Activated CD8-positive, alpha-beta T cell treated with anti-CD3 and anti-CD28 coated beads for 36 hours (primary cell): ENCODE data around the gene NUDT1. TPM values are rescaled to one million over a fixed set of nuclear protein-coding genes. Genes with fewer than 3 reads are reported as not detected.

ENCODE experiments used
- ATAC-seq: fragments of 200-7000 bp; cut with Tn5 transposase; one replicate; pipeline ENCODE4 v1.10.0; 2021; ENCODE audit warnings: mild to moderate bottlenecking, moderate library complexity
- CTCF ChIA-PET: fragments of 350-600 bp; sonication (Branson Sonifier 250); formaldehyde crosslinking; loops from one replicate; lab custom pipeline; 2021; ENCODE audit warnings: antibody characterized with exemption; lab: Charles Lee
- POLR2A ChIA-PET: fragments of 350-600 bp; sonication (Branson Sonifier 250); formaldehyde crosslinking; loops from one replicate; lab custom pipeline; 2021; ENCODE audit warnings: antibody characterized with exemption; lab: Charles Lee
- DNase-seq: peaks from one replicate; pipeline ENCODE4 v3.0.0-alpha.2; 2020
- H3K27ac Mint-ChIP-seq: one replicate; pipeline ENCODE4 v1.8.0; 2021; ENCODE audit warnings: mild to moderate bottlenecking, mixed read lengths
- H3K27me3 Mint-ChIP-seq: one replicate; pipeline ENCODE4 v1.8.0; 2021; ENCODE audit warnings: mixed read lengths
- H3K36me3 Mint-ChIP-seq: one replicate; pipeline ENCODE4 v1.8.0; 2021; ENCODE audit warnings: low read depth, mixed read lengths
- H3K4me1 Mint-ChIP-seq: one replicate; pipeline ENCODE4 v1.8.0; 2021; ENCODE audit warnings: low read depth, mixed read lengths
- H3K4me3 Mint-ChIP-seq: one replicate; pipeline ENCODE4 v1.8.0; 2021; ENCODE audit warnings: mild to moderate bottlenecking, moderate library complexity, mixed read lengths
- H3K9me3 Mint-ChIP-seq: one replicate; pipeline ENCODE4 v1.8.0; 2021; ENCODE audit warnings: mixed read lengths
- intact Hi-C: fragments of 100-400 bp; cut with micrococcal nuclease; formaldehyde crosslinking; loops from one replicate; pipeline ENCODE4 v1.10.0; 2022
- total RNA-seq, 2 experiments: library from RNA; stranded (reverse); gene quantifications; one replicate each; pipeline ENCODE4 v1.2.3, GENCODE V29; 2021
- TF ChIP-seq, protein P1 (sequence below): fragments of 200-600 bp; IDR thresholded peaks from one replicate; pipeline ENCODE4 v1.8.0; 2022; ENCODE audit warnings: antibody characterized with exemption, mild to moderate bottlenecking

NUDT1 gene
- total RNA-seq, 2 experiments from 2014 or later = 90.2 to 93.9 TPM

DNA sequence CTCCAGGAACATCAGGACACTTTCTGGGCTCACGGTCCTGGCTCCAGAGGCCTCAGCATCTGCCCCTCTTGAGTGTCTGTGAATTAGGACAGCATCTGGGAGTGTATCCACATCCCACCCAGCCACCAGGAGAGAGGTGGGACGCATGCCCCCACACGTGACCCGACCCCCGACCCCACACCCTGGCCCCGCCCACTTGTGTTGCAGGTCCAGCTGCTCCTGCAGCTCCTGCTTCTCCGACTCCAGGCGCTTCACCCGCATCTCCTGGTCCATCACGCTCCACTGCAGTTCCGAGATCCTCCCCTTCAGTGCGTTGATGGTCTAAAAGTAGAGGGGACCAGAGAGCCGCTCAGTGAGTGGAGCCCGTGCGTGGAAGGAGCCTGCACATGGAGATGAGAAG lies 22.9 kb upstream of the NUDT1 start:
- Mint-ChIP-seq H3K27ac (no peak overlapping the region), H3K27me3 (no peaks in the 10 kb centered on the region), H3K4me3 (no peak overlapping the region), H3K4me1 (peaks cover 4% of the 10 kb centered on the region), H3K9me3 (no peaks in the 10 kb centered on the region), H3K36me3 (peaks cover 18% of the 10 kb centered on the region)
- CTCF ChIA-PET = no interaction called here
- TF ChIP-seq, protein P1, sequence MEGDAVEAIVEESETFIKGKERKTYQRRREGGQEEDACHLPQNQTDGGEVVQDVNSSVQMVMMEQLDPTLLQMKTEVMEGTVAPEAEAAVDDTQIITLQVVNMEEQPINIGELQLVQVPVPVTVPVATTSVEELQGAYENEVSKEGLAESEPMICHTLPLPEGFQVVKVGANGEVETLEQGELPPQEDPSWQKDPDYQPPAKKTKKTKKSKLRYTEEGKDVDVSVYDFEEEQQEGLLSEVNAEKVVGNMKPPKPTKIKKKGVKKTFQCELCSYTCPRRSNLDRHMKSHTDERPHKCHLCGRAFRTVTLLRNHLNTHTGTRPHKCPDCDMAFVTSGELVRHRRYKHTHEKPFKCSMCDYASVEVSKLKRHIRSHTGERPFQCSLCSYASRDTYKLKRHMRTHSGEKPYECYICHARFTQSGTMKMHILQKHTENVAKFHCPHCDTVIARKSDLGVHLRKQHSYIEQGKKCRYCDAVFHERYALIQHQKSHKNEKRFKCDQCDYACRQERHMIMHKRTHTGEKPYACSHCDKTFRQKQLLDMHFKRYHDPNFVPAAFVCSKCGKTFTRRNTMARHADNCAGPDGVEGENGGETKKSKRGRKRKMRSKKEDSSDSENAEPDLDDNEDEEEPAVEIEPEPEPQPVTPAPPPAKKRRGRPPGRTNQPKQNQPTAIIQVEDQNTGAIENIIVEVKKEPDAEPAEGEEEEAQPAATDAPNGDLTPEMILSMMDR = no peak
- ATAC-seq (no peak), DNase-seq (no peak)
- POLR2A ChIA-PET = no interaction called here
- intact Hi-C loops = no loop called here

DNA sequence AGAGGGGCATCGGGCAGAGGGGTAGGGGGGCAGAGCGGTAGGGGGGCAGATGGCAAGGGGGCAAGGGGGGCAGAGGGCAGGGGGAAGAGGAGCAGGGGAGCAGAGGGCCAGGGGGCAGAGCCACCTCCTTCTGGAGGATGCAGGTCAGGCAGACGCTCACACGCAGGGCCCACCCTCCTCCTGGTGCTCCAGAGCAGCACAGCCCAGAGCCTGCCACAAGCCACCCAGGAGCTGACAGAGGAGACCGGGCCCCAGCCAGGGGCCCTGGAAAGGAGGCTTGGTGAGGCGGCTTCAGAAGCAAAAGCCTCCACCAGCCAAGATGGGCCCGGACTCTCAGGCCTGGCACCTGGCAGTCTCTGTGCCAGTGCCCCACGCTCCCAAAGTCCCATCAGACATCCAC lies 22.4 kb upstream of the NUDT1 start:
- ChIA-PET POLR2A (no interaction called here), CTCF (no interaction called here)
- intact Hi-C loops = no loop called here
- TF ChIP-seq, protein P1 = no peak
- Mint-ChIP-seq H3K4me1 (peaks cover 2% of the 10 kb centered on the region), H3K9me3 (no peaks in the 10 kb centered on the region), H3K36me3 (peaks cover 19% of the 10 kb centered on the region), H3K27ac (no peak overlapping the region), H3K27me3 (no peaks in the 10 kb centered on the region), H3K4me3 (no peak overlapping the region)
- ATAC-seq (no peak), DNase-seq (no peak)

DNA sequence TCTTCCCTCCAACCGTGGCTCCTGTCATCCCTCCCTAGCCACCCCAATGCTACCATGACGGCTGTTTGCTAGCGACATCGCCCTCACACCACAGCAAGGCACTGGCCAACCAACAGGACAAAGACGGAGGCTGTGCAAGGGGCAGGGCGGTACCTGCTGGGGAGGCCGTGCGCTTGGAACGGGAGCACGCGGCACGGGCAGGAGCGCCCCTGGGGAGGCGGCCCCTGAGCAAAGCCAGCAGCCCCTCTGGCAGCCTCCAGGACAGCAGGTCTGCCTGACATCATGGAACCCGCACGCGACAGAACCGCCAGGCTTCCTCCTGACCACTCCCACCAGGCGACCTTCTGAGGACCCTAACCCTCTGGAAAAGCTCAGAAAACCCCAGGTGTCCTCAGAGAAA lies 22.0 kb upstream of the NUDT1 start:
- ChIA-PET CTCF (no interaction called here), POLR2A (no interaction called here)
- peaks cover 20% of the 10 kb centered on the region for H3K36me3 Mint-ChIP-seq
- H3K27me3 Mint-ChIP-seq = no peaks in the 10 kb centered on the region
- ATAC-seq = no peak
- intact Hi-C loops = no loop called here
- TF ChIP-seq, protein P1 = no peak
- H3K9me3 Mint-ChIP-seq = no peaks in the 10 kb centered on the region
- H3K4me3 Mint-ChIP-seq = no peak overlapping the region
- H3K4me1 Mint-ChIP-seq = no peaks in the 10 kb centered on the region
- no peak for DNase-seq
- no peak overlapping the region for H3K27ac Mint-ChIP-seq

DNA sequence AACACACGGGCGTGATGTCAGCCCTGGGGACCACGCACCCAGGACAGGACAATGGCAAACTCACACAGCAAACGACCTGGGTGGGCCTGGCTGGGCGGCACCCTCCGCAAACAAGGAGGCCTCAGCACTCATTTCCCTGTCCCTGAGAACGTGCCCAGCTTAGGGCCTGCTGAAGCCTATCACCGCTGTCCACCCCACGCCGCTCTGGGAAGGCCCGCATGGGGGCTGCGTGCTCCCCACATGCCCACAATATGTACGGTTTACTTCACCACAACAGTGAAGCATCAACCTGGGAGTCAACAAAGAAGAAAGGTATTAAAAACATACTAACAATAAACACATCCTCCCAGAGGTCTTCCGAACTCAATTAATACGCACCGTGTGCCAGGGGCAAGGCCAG lies 21.5 kb upstream of the NUDT1 start:
- ChIA-PET POLR2A (no interaction called here), CTCF (no interaction called here)
- Mint-ChIP-seq H3K4me3 (no peak overlapping the region), H3K36me3 (peaks cover 17% of the 10 kb centered on the region), H3K4me1 (no peaks in the 10 kb centered on the region), H3K27me3 (no peaks in the 10 kb centered on the region), H3K27ac (no peak overlapping the region), H3K9me3 (no peaks in the 10 kb centered on the region)
- TF ChIP-seq, protein P1 = no peak
- intact Hi-C loops = no loop called here
- ATAC-seq = no peak
- DNase-seq = no peak

DNA sequence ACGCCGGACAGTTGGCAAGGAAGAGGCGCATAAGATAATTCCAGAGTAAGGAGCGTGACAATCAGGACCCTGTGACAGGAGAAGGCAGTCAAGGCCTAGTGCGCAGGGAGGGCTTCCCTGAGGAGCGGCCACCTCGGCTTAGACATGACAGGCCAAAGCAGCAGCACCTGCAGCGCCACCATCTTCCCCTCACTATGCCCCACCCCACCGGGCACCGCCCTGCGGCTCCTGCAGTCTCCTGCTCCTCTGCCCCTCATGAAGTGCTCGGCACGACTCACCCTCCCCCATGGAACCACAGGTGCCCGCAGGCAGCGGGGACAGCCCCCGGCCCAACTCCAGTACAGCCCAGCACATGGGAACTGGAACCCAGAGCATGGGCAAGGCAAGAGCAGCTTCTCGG lies 21.1 kb upstream of the NUDT1 start:
- Mint-ChIP-seq H3K27me3 (no peaks in the 10 kb centered on the region), H3K4me3 (no peak overlapping the region), H3K36me3 (peaks cover 15% of the 10 kb centered on the region), H3K4me1 (no peaks in the 10 kb centered on the region), H3K9me3 (no peaks in the 10 kb centered on the region), H3K27ac (no peak overlapping the region)
- ChIA-PET POLR2A (interaction anchor here (0.9 kb wide), 1 partner anchor 148 kb away, joined by 3 read pairs; no protein-coding TSS in a partner anchor), CTCF (no interaction called here)
- ATAC-seq (no peak), DNase-seq (no peak)
- TF ChIP-seq, protein P1 = no peak
- intact Hi-C loops = no loop called here
